HL-60 (cell line): Measurements from ENCODE around the gene FAM167B.

ENCODE experiments used
- GABPA ChIP-seq: IDR thresholded peaks from 2 replicates; pipeline ENCODE4 v1.6.1; 2012; ENCODE audit warnings: low read depth
- POLR2AphosphoS5 ChIP-seq: IDR thresholded peaks from 2 replicates; pipeline ENCODE4 v1.6.1; 2012; ENCODE audit warnings: low read depth
- SPI1 ChIP-seq: IDR thresholded peaks from 2 replicates; pipeline ENCODE4 v1.6.1; 2012; ENCODE audit warnings: low read depth, mild to moderate bottlenecking, borderline replicate concordance
- TF ChIP-seq, protein P1 (sequence below): IDR thresholded peaks from one replicate; pipeline ENCODE4 v1.5.1; 2011; ENCODE audit warnings: low read length, control low read depth, inconsistent platforms; ENCODE audit not compliant: insufficient read depth
- TF ChIP-seq, protein P2 (sequence below): IDR thresholded peaks from 2 replicates; pipeline ENCODE4 v1.6.1; 2012; ENCODE audit warnings: low read depth; ENCODE audit not compliant: insufficient replicate concordance

DNA sequence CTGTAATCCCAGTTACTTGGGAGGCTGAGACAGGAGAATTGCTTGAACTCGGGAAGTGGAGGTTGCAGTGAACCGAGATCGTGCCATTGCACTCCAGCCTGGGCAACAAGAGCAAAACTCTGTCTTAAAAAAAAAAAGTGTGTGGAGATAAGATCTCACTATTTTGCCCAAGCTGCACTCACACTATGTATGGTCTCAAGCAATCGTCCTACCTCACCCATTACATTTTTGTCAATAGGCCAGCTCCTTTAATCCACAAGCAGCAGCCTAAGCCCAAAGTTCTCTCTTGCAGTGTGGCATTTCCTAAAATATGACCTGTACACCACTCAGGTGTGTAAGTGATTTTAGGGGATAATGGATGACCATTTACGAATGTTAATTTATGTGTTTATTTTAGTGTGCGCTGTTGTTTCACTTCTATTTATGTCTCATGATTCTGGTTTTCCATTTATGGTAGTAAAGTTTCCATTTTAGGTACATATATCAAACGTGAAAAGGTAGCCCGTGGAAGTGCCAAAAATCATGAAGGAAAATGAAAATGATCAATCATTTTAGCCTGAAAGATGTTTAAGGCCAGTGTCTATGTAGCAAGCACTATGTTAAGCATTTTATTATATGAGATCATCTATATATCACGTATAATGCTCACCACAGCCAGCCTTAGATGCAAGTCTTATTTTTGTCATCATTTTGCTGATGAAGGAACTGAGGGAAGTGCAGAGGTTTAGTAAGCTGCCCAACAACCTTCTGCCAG, 9.6 kb downstream of the FAM167B start:
- TF ChIP-seq, protein P1, sequence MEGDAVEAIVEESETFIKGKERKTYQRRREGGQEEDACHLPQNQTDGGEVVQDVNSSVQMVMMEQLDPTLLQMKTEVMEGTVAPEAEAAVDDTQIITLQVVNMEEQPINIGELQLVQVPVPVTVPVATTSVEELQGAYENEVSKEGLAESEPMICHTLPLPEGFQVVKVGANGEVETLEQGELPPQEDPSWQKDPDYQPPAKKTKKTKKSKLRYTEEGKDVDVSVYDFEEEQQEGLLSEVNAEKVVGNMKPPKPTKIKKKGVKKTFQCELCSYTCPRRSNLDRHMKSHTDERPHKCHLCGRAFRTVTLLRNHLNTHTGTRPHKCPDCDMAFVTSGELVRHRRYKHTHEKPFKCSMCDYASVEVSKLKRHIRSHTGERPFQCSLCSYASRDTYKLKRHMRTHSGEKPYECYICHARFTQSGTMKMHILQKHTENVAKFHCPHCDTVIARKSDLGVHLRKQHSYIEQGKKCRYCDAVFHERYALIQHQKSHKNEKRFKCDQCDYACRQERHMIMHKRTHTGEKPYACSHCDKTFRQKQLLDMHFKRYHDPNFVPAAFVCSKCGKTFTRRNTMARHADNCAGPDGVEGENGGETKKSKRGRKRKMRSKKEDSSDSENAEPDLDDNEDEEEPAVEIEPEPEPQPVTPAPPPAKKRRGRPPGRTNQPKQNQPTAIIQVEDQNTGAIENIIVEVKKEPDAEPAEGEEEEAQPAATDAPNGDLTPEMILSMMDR, result no peak
- no peak for TF ChIP-seq POLR2AphosphoS5
- TF ChIP-seq GABPA, result no peak
- TF ChIP-seq, protein P2, sequence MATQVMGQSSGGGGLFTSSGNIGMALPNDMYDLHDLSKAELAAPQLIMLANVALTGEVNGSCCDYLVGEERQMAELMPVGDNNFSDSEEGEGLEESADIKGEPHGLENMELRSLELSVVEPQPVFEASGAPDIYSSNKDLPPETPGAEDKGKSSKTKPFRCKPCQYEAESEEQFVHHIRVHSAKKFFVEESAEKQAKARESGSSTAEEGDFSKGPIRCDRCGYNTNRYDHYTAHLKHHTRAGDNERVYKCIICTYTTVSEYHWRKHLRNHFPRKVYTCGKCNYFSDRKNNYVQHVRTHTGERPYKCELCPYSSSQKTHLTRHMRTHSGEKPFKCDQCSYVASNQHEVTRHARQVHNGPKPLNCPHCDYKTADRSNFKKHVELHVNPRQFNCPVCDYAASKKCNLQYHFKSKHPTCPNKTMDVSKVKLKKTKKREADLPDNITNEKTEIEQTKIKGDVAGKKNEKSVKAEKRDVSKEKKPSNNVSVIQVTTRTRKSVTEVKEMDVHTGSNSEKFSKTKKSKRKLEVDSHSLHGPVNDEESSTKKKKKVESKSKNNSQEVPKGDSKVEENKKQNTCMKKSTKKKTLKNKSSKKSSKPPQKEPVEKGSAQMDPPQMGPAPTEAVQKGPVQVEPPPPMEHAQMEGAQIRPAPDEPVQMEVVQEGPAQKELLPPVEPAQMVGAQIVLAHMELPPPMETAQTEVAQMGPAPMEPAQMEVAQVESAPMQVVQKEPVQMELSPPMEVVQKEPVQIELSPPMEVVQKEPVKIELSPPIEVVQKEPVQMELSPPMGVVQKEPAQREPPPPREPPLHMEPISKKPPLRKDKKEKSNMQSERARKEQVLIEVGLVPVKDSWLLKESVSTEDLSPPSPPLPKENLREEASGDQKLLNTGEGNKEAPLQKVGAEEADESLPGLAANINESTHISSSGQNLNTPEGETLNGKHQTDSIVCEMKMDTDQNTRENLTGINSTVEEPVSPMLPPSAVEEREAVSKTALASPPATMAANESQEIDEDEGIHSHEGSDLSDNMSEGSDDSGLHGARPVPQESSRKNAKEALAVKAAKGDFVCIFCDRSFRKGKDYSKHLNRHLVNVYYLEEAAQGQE, result no peak
- TF ChIP-seq SPI1, result no peak
